GM19240 (cell line): ENCODE results near the gene NVL.
"Not testable (repeated sequence)": the region's sequence is repeated elsewhere in the genome, so short reads cannot be mapped to it uniquely, and the experiment has no call there.

Experiments used
- DNase-seq: peaks from one replicate; pipeline ENCODE4 v3.0.0; 2011; ENCODE audit warnings: low spot score; ENCODE audit not compliant: insufficient read length

Gene NVL

GRCh38 chr1:224237119-224237881 lies 92.7 kb downstream of the NVL start:
- DNase-seq, result no peak

- DNase-seq, result no peak
Measured at GRCh38 chr1:224235813-224236493, 94.0 kb downstream of the NVL start.

DNA sequence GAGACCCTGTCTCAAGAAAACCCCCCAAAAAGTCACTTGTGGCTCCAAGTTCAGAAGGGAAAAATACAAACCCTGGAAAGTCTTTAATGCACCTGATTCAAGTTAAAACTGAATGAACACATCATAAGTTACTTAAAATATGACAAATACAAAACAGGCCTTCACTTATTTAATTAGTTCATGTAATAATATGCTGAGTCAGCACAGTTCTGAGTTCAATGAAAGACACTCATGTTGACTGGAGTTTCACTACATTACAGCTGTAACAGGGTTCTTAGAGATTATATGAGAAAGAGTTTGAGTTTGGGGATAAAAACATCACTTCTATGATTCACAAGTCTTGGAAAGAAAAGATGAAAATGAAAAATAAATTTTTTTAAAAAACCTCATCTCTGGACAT lies 96.0 kb downstream of the NVL start:
- DNase-seq, result no peak

- DNase-seq, result no peak
Measured at GRCh38 chr1:224226849-224227502, 103.0 kb downstream of the NVL start.

DNA sequence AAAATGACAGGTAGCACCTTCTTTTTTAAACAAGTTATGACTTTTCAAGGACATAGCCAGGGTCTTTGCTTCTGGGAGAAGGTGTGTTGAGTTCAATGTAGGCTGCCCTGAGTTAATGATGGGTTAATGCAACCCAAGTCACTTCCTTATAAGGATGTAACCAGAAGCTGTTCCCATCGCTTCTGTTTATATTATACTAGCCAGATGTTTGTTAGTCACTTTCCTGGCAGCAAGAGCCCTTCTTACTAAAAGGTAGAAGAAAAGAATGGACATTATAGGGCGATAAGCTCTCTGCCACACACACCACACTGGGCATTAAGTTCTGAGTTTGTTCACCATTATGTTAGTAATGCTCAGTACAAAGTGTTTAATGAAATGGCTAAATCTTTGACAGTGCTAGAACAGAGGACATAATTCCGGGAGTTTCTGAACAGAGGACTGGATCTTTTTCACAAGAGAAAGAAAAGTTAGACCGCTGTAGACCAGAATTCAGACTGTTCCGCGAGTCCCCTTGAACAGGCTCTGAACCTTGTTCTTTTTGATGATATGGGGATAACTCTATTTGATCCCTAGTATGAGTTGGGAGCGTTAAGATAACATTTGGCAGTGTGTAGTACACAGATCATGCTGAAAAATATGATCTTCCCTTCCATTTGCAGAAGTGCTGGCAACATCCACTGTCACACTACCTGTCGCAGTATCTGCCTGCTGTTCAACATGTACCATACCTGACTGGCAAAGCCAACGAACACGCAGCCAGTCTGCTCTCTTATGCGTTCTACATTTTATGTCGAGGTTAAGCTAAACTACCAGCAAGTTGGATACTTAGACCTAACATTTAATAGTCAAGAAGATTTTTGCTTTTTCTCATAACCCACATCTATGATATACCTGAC lies 105.9 kb downstream of the NVL start:
- no peak for DNase-seq

DNA sequence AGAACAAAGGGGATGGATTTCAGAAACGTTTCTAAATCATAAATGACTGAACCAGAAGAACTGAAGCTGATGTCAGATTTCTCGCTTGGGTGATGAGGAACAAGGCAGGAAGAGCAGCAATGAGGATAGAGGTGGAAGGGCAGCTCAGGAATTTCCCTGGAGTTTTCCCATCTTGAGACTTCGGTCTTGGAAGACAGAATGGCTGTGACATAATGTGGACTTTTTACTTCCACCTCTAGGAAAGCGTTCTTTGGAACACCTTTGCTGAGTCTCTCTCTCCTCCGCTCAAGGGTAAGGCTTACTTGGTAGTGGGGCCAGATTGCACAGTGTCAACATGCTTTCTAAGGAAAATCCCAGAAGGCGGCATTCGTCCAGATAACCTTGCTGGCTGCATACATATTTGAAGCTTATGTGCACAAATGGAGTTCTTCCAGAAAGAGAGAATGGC lies 110.3 kb downstream of the NVL start:
- no peak for DNase-seq

DNA sequence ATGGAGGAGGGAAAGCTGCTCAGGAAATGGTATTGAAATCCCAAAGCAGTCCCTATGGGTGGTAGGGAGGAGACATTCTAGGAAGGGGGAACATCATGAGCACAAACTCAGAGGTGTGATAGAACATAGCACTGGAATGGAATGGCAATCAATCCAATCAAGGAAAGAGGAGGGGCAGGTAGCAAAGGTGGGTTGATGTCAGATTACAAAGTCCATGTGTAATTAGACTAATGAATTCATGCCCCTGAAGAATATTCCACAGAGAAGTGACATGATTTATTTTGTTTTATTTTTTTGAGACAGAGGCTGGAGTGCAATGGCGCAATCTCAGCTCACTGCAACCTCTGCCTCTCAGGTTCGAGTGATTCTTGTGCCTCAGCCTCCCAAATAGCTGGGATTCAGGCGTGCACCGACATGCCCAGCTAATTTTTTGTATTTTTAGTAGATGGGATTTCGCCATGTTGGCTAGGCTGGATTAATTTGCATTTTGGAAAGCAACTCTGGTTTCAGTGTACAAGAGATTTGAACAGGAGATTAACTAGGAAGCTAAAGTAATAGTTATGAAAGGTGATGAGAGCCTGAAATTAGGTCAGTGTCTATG lies 110.9 kb downstream of the NVL start:
- DNase-seq, result no peak

GRCh38 chr1:224217655-224218623 lies 112.0 kb downstream of the NVL start:
- DNase-seq, result no peak

DNA sequence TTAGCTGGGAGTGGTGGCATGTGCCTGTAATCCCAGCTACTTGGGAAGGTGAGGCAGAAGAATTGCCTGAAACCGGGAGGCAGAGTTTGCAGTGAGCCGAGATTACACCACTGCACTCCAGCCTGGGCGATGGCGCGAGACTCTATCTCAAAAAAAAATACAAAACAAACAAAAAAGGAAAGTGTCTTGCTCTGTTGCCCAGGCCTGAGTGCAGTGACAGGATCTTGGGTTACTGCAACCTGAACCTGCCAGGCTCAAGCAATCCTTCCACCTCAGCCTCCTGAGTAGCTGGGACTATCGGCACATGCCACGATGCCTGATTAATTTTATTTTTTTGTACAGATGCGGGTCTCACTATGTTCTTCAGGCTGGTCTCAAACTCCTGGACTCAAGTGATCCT lies 113.6 kb downstream of the NVL start:
- DNase-seq, result no peak

DNA sequence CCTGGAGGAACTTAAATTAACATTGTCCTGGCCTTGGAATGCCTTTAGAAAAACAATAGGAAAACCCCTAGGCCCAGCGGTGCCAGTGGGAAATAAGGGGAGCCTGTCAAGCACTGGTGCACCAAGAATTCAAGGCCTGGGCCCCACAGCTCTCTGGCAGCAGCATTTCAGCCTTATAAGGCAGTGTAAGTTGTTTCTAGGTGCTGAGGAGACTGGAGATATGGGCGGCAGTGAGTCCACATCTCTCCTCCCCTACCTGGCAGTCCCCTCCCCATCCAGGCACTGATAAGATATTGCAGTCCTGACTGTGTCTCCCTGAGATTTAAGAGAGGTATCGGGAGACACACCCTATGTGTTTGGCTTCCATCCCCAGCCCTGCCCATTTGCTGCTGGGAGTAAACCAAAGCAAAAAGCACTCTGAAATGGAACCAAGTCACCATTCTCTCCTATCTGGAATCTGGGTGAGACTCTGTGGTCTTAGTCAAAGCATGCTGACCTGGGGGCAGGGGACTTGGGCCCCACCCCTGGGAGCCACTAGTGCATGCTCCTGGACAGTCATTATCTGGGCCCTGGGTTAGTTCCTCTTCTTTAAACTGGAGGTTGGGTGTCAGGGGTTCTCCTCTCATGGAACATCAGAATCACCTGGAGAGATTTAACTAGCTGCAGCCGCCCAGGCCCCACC lies 116.4 kb downstream of the NVL start:
- DNase-seq, result no peak

GRCh38 chr1:224212618-224213061 lies 117.3 kb downstream of the NVL start:
- DNase-seq, result no peak

- no peak for DNase-seq
Measured at GRCh38 chr1:224211206-224211962, 118.6 kb downstream of the NVL start.

- not testable (repeated sequence) for DNase-seq
Measured at GRCh38 chr1:224205931-224206538, 123.9 kb downstream of the NVL start.

DNA sequence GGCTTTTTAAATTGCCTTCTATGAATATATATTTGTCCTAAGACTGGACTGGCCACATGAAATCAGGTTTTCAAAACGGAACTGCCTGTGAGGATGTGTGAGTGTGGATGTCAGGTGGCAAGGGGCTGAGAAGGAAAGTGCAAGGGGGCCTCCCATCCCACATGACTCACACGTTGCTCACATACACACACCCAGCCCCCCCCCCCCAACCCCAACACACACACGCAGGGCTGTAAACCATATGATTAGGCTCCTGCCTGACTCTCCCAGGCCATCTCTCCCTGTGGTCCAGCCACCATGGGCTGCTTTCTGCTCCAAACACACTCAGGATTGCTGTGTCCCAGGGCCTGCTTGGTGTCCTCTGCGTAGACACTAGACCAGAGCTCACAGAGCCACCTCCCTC lies 124.5 kb downstream of the NVL start:
- no peak for DNase-seq

- no peak for DNase-seq
Measured at GRCh38 chr1:224203243-224204016, 126.5 kb downstream of the NVL start.

GRCh38 chr1:224201853-224202252 lies 128.1 kb downstream of the NVL start:
- no peak for DNase-seq

- DNase-seq, result no peak
Measured at GRCh38 chr1:224201383-224201782, 128.6 kb downstream of the NVL start.
